Activated gamma-delta T cell treated with Interleukin-2 at 50 U/mL for 16 hours (primary cell): ENCODE data around the gene PTPN9.
"Not testable (repeated sequence)": the region's sequence is repeated elsewhere in the genome, so short reads cannot be mapped to it uniquely, and the experiment has no call there.

Experiments
- DNase-seq: peaks from one replicate; pipeline ENCODE4 v3.0.0-alpha.2; 2020

PTPN9 gene

GRCh38 chr15:75525756-75526155, 53.4 kb downstream of the PTPN9 start:
- DNase-seq, result not testable (repeated sequence)

DNA sequence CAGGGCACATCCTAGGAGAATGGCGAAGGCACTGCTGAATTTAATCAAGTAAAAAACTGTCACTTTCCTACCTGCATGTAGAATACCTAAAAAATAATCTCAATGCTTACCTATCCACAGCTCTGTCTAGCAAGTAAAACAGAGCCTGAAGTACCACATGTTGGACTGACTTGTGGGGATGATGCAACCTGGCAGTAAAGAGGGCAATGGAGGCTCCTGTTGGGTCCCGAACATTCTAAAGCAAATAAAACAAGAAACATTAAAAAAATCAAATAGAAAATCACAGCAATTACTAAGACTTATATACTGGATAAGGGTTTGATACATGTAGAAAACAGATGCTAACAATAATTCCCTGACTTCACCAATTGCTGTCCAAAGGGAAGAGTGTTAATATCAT, 56.1 kb downstream of the PTPN9 start:
- DNase-seq, result no peak

DNA sequence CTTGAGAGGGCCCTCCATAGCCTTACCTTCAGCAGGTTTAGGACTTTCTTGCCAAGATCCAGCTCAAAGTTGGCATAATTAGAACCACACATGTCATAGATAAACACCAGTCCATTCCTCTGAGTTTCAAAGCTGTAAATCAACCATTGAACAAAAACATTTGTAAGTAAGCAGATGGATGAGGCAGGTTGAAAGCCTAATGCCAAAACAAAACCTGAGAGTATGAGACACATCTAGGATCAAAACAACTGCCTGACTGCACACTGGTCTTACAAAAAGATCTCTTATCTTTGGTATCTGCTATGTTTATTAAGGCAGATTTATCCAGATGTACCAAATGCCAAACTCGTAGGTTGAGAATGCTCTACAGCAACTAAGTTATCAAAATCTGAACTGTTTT, 61.9 kb downstream of the PTPN9 start:
- DNase-seq, result no peak

DNA sequence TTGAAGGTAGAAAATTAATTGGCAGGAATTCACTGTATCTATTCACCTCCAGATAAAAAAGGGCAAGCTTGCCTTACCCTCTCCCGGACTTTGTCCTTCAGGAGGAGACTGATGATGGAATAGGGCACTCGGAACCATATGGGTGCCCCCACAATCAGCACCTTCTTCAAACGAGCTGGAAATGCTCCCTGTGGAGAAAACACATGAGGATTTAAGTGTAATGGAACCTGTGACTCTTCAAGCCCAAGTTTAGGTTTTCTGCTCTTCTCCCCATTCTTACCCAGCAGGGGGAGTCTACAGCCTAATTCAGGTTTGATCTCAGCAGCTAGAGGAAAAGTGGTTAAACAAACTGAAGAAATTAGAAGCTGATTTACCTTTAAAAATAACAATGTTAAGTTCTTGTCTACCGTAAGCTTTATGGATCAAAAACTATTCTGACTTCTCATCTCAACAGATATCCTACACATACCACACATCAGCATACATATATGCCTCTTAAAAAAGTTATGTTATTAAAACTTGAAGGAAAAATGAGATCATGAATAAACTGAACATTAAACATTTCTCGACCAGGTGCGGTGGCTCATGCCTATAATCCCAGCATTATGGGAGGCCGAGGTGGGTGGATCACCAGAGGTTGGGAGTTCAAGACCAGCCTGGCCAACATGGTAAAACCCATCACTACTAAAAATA, 70.1 kb downstream of the PTPN9 start:
- DNase-seq, result peak; percentile 5

- DNase-seq, result no peak
These were observed 76.8 kb downstream of the PTPN9 start for GRCh38 chr15:75502360-75502759.

- DNase-seq, result no peak
These were observed 85.4 kb downstream of the PTPN9 start for GRCh38 chr15:75493732-75494131.

- DNase-seq, result no peak
These were observed 95.2 kb downstream of the PTPN9 start for GRCh38 chr15:75483961-75484360.

- not testable (repeated sequence) for DNase-seq
These were observed 95.6 kb downstream of the PTPN9 start for GRCh38 chr15:75483556-75483955.

DNA sequence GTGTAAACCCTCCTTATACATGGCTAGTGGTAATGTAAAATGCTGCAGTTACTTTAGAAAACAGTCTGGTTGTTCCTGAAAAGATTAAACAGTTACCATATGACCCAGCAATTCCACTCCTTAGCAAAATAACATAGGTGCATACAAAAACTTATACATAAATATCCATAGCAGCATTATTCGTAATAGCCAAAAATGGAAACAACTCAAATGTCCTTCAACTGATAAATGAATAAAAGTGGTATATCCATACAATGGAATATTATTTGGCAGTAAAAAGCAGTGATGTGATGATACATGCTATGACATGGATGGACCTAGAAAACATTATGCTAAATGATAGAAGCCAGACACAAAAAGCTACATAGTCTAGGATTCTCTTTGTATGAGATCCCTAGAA, 96.0 kb downstream of the PTPN9 start:
- no peak for DNase-seq

- not testable (repeated sequence) for DNase-seq
These were observed 98.7 kb downstream of the PTPN9 start for GRCh38 chr15:75480463-75480862.

- no peak for DNase-seq
These were observed 99.4 kb downstream of the PTPN9 start for GRCh38 chr15:75479670-75480069.

DNA sequence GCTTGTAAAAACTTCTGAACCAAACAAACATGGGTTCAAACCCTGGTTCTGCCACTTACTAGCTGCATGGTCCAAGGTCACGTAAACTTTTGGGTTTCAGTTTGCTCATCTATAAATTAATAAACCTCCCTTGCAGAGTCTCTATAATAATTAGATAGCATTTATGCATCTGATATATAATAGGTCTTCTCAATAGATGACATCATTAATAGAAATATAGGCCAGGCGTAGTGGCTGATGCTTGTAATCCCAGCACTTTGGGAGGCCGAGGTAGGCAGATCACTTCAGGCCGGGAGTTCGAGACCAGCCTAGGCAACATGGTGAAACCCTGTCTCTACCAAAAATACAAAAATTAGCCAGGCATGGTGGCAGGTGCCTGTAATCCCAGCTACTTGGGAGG, 102.0 kb downstream of the PTPN9 start:
- not testable (repeated sequence) for DNase-seq

DNA sequence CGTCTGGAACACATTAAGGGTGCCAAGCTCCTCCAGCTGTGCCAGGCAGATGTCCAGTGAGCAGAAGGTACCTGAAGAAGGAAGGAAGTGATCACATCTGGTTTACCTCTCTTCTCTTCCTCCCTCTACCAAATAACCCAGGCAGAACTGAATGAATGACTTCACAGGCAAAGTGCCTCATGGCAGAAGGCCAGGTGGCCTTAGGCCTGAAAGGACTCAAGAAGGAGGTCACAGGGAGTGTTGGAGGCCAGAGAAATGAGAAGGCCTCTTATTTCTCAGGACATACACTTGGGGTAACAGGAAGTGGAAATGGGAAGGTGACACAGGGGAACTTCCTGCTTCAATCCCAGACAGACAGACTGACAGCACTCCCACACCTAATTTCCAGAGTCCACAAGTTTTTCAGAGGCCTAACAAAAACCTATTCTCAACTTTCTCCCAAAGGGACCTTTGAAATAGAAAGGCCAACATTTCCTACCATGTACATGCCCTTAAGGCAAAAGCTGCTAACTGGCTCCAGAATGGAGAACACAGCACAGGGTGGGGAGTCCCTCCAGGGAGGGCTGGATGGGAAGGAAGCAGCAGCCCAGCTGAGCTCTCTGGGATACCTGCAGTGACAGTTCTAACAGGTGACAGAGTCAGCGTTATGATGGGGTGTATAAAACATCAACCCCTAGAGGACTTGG, 110.1 kb downstream of the PTPN9 start:
- DNase-seq, result no peak

GRCh38 chr15:75460646-75461045, 118.5 kb downstream of the PTPN9 start:
- DNase-seq, result no peak

DNA sequence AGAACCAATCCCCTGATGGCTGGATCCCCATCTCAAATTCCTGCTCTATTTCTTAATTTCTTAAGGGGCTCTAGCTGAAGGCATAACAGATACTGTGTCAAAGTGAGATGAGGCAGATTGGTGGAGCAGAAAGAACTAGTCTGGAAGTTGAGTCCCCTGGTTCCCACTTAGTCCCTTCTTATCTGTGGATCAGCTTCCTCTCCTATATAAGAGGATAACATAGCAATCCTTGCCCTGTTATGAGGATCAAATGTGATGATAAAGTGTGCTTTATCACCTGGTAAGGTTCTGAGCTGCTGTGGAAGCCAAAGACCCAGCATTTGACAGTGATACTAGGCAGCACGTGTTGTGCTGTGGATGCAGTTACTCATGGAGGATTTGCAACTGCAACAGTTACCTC, 119.5 kb downstream of the PTPN9 start:
- no peak for DNase-seq

DNA sequence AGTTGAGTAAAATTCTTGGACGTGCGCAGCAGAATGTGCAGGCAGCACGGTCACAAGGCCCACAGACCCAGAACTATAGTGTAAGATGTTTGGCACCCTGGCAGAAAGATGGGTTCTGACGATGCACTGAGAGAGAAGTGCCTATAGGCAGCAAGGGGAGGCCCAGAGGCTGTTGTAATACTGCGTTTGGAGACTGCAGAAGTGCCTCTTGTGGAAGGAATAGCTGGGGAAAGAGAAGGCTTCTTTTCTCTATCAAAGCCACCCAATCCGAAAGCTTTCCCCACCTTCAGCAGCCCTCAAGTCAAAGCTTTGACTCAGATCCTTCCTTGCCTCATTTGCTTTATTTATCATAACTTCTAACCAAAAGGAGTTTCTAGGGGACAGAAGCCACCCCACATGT, 122.4 kb downstream of the PTPN9 start:
- no peak for DNase-seq

GRCh38 chr15:75455982-75456531, 123.1 kb downstream of the PTPN9 start:
- peak; percentile 40 for DNase-seq

DNA sequence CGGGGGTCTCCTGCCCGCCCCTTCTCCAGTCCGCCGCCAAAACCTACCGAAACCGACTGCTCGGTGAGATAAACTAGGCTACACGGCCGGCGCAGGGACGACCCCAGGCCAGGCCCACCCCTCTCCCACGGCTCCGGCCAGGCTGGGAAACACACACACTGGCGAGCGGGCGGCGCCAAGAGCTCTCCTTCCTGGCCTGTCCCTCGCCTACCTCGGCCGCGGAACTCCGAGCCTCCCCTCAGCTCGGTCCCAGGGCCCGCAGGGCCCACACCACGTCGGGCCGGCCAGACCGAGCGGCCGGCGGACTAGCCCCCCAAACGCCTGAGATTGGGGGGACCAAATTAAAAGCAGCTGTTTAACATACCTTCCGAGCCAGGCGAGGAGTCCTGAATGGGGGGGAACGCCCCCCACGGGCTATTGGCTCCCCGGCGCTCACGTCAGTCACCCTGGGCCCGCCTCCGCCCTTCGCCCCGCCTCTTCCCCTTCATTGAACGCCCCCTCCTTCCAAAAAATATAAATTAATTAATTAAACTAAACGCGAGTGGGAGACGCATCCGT, 123.6 kb downstream of the PTPN9 start:
- peak; percentile 85 for DNase-seq

DNA sequence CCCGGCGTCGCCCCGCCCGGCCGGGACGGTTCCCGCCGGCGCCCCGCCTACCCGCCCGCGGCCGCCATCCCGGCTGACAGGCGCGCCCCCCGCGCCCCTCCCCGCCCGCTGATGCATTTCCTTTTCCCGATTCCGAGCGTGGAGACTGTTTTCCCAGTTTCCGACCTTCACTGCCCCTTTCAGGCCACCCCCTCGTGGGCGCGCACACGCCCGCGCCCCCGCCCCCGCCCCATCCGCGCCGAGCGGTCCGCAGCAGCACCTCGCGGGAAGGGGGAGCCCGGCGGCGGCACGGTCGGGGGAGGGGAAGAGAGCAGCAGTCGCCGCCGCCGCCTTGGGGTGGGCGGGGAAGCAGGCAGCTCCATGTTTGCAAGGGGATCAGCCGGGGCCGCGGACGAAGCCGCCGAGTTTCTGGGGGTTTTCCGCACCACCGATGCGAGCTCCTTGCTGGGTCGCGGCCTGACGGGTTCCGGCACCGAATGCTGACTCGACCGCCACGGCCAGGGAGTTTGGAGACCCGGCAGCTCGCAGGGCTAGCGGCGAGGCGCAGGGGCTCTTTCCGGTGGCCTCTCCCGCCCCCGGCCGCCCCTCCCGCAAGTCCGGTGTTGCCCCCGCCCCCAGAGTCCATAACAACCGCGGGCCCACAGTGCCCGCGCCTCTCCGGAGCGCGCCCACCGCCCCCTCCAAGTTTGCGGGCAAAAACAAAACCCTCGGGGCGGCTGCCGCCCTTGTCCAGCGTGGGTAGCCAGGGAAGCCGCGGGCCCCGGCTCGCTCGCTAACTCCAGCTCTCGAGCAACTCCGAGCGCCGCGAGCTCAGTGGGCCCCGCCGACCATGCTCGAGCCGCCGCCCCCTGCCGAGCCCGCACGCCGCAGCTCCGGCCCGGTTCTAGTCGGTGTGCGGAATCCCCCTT, 124.4 kb downstream of the PTPN9 start:
- DNase-seq, result peak; percentile 76

GRCh38 chr15:75453703-75454470, 125.2 kb downstream of the PTPN9 start:
- peak; percentile 95 for DNase-seq

DNA sequence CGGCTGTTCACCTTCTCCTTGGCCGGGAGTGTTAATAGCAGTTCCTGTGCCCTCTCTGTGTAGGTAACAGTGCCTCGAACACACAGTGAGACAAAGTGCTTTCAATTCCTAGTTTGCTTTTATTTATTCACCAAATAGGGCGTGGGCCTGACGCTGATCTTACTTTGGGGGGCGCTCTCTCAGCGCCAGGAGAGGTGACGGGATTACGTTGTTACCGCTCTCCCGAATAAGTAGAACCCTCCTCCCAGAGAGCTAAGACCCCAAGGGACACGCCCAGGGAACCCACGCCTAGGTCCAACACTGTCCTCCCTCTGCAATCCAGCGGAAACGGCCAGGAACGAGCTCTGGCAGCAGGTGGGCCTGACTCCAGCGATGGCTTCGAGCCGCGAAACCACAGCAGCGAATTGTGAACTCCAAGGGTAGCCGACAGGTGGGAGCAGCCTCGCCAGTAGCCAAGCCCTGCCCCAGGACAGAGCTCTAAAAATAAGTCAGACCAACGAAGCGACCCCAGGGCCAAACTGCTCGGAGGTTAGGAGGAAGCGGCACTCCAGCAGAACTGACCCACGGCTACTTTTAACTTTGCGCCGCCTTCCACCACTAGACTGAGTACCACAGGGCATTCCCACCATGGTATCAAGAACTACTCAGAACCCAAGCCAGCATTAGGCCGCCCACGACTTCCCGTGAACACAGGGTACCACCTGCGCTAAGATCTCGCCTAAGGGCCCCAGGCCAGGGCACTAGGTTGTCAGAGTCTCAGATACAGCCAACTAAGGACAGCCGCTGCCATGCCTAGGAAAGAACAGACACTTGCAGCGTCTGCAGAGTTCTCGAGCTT, 126.0 kb downstream of the PTPN9 start:
- DNase-seq, result peak; percentile 42
